HepG2 (cell line): Measurements from ENCODE around the gene MTIF2. TPM values are rescaled to one million over a fixed set of nuclear protein-coding genes. Genes with fewer than 3 reads are reported as not detected.
A peak's percentile ranks its signal among the peaks of the same experiment; 100 is the strongest.

Experiments
- ATF5 ChIP-seq: sonication (generic); formaldehyde crosslinking; IDR thresholded peaks from 2 replicates; pipeline ENCODE4 v1.4.0; 2020; ENCODE audit warnings: mild to moderate bottlenecking, low read depth, missing genetic modification reagents
- DNMT3B ChIP-seq: conservative IDR thresholded peaks from 2 replicates; pipeline ENCODE4 v1.6.1; 2016; ENCODE audit warnings: missing biosample characterization, control low read depth
- ETV6 ChIP-seq: sonication (generic); formaldehyde crosslinking; conservative IDR thresholded peaks from 2 replicates; pipeline ENCODE4 v1.4.0; 2020; ENCODE audit warnings: missing genetic modification reagents
- GLI4 ChIP-seq: sonication (generic); formaldehyde crosslinking; IDR thresholded peaks from 2 replicates; pipeline ENCODE4 v1.5.1; 2020; ENCODE audit warnings: missing genetic modification reagents, mild to moderate bottlenecking, moderate library complexity, borderline replicate concordance
- HDAC1 ChIP-seq: sonication (generic); formaldehyde crosslinking; IDR thresholded peaks from 2 replicates; pipeline ENCODE4 v1.5.1; 2020; ENCODE audit warnings: mild to moderate bottlenecking, missing genetic modification reagents
- KDM5A ChIP-seq: fragments of 200-600 bp; sonication (generic); IDR thresholded peaks from 2 replicates; pipeline ENCODE4 v1.7.0; 2018; ENCODE audit warnings: antibody characterized with exemption, mild to moderate bottlenecking, low read length, borderline replicate concordance
- MAZ ChIP-seq, 2 experiments: sonication (generic) in 1 of 2; formaldehyde crosslinking in 1 of 2; IDR thresholded peaks; 2 replicates each; pipeline versions ENCODE4 v1.5.0 to v1.6.1; 2012 to 2020; ENCODE audit warnings: low read depth in 2 of 2, mild to moderate bottlenecking in 2 of 2, borderline replicate concordance in 1 of 2, improper control_type of control experiment in 1 of 2, low read length in 1 of 2, missing genetic modification reagents in 1 of 2, moderate library complexity in 1 of 2
- MED13 ChIP-seq: sonication (generic); formaldehyde crosslinking; IDR thresholded peaks from 2 replicates; pipeline ENCODE4 v1.5.0; 2020; ENCODE audit warnings: missing genetic modification reagents
- NFATC3 ChIP-seq: sonication (generic); formaldehyde crosslinking; IDR thresholded peaks from 2 replicates; pipeline ENCODE4 v1.5.1; 2020; ENCODE audit warnings: mild to moderate bottlenecking, missing genetic modification reagents
- NFE2 ChIP-seq: sonication (generic); formaldehyde crosslinking; IDR thresholded peaks from 2 replicates; pipeline ENCODE4 v1.4.0; 2020; ENCODE audit warnings: missing genetic modification reagents
- SP2 ChIP-seq: sonication (generic); formaldehyde crosslinking; IDR thresholded peaks from 2 replicates; pipeline ENCODE4 v1.5.1; 2020; ENCODE audit warnings: mild to moderate bottlenecking, missing genetic modification reagents
- TCF12 ChIP-seq, 2 experiments: fragments of 450-650 bp in 1 of 2; sonication (generic) in 1 of 2; formaldehyde crosslinking in 1 of 2; IDR thresholded peaks; 2 replicates each; pipeline versions ENCODE4 v1.6.1 to v1.8.0; 2017 to 2022; ENCODE audit warnings: antibody characterized with exemption in 1 of 2, mild to moderate bottlenecking in 1 of 2, missing genetic modification reagents in 1 of 2, moderate library complexity in 1 of 2
- ZBTB25 ChIP-seq: IDR thresholded peaks from 2 replicates; pipeline ENCODE4 v1.6.1; 2018; ENCODE audit warnings: missing genetic modification reagents
- ZFP90 ChIP-seq: sonication (generic); formaldehyde crosslinking; IDR thresholded peaks from 2 replicates; pipeline ENCODE4 v1.8.0; 2022; ENCODE audit warnings: missing genetic modification reagents, mild to moderate bottlenecking, inconsistent platforms, borderline replicate concordance
- ZNF160 ChIP-seq: sonication (generic); formaldehyde crosslinking; IDR thresholded peaks from 2 replicates; pipeline ENCODE4 v1.8.0; 2022; ENCODE audit warnings: mild to moderate bottlenecking, inconsistent platforms, missing genetic modification reagents
- ZNF251 ChIP-seq: sonication (generic); formaldehyde crosslinking; IDR thresholded peaks from 2 replicates; pipeline ENCODE4 v1.9.0; 2021; ENCODE audit warnings: mild to moderate bottlenecking, missing genetic modification reagents
- ZNF383 ChIP-seq: sonication (generic); formaldehyde crosslinking; IDR thresholded peaks from 2 replicates; pipeline ENCODE4 v1.4.0; 2020; ENCODE audit warnings: missing genetic modification reagents, mild to moderate bottlenecking, borderline replicate concordance
- ZNF512 ChIP-seq: sonication (generic); formaldehyde crosslinking; IDR thresholded peaks from 2 replicates; pipeline ENCODE4 v1.4.0; 2020; ENCODE audit warnings: mild to moderate bottlenecking, missing genetic modification reagents
- ZNF547 ChIP-seq: sonication (generic); formaldehyde crosslinking; IDR thresholded peaks from 2 replicates; pipeline ENCODE4 v1.5.1; 2020; ENCODE audit warnings: mild to moderate bottlenecking, missing genetic modification reagents
- ZNF629 ChIP-seq: sonication (generic); formaldehyde crosslinking; conservative IDR thresholded peaks from 2 replicates; pipeline ENCODE4 v1.5.0; 2020; ENCODE audit warnings: missing genetic modification reagents
- ZNF678 ChIP-seq: sonication (generic); formaldehyde crosslinking; IDR thresholded peaks from 2 replicates; pipeline ENCODE4 v1.4.0; 2020; ENCODE audit warnings: mild to moderate bottlenecking, missing genetic modification reagents
- polyA plus RNA-seq, 8 experiments: library from polyadenylated mRNA; depleted of rRNA in 3 of 8; stranded (reverse) in 7 of 8; unstranded in 1 of 8; fragments of >200 nt; fragmentation: Illumina TruSeq in 4 of 8; extraction: Trizol in 4 of 8; gene quantifications; 2 replicates each; pipeline versions ENCODE4 v1.2.1 to v1.2.3, GENCODE V29; 2011 to 2016; ENCODE audit warnings: low read depth in 4 of 8, missing spikeins in 1 of 8, mixed read lengths in 1 of 8; ENCODE audit not compliant: insufficient read depth in 1 of 8
- total RNA-seq, 5 experiments: library from RNA; depleted of rRNA; stranded (reverse); fragments of >200 nt; fragmentation: Illumina TruSeq; extraction: Trizol; gene quantifications; 2 replicates each; pipeline ENCODE4 v1.2.3, GENCODE V29; 2016; ENCODE audit warnings: low read depth in 1 of 5
- TF ChIP-seq, protein P1 (sequence below): sonication (generic); formaldehyde crosslinking; IDR thresholded peaks from 2 replicates; pipeline ENCODE4 v1.4.0; 2020; ENCODE audit warnings: missing genetic modification reagents; ENCODE audit errors: not compliant biosample characterization
- TF ChIP-seq, protein P2 (sequence below): sonication (generic); formaldehyde crosslinking; IDR thresholded peaks from 2 replicates; pipeline ENCODE4 v1.5.1; 2020; ENCODE audit warnings: missing genetic modification reagents, mild to moderate bottlenecking, borderline replicate concordance

Gene MTIF2
- total and polyA plus RNA-seq, 2 of the 13 experiments (the other 11 are each of a cell fraction or from before 2014, with no cell fraction given), result 32.1 to 92.1 TPM

DNA sequence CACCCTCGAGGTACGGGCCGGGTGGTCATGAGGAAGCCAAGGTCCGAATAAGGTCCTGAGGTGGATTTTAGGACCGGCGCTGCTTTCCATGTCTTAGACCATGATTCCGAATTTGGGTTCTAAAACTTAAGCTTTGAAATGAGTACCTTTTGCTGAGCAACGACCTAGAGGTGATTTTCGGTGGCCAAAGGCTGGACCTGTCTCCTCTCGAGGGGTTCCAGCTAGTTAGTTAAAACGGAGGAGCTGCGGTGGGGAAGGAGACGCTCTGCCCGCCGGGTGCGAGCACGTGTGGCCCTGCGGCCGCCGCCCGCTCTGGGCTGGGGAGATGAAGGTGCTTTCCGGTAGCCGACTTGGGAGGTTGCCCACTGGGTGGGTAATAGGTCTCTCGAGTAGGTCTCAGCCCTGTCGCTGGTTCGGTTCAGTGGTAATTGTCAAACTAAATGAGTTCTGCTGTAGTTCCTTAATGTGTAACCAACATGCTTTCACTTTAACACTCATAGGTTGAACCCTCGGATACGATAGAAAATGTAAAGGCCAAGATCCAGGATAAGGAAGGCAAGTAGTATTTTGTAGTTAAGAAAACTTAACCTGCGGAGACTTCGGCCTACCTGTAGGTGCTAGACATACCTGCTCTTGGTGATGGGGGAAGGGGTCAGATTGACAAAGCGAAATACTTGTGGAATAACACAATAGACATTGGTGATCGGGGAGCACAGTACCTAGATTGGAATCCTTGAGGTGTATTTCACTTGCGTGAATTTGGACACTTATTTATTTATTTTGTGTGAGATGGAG lies 36.0 kb downstream of the MTIF2 start (continued):
- TF ChIP-seq ZBTB25 (0 out of 2 replicates have a peak, but pooled peaks have one; percentile 37), MAZ (IDR thresholded peaks at IDR 0.05; ENCODE audit: borderline replicate concordance, low read depth, low read length) (no peak), MAZ (CRISPR knock-in tag; IDR thresholded peaks at IDR 0.05; ENCODE audit: low read depth) (0 out of 2 replicates have a peak, but pooled peaks have one; percentile 3), DNMT3B (CRISPR knock-in tag) (no peak), GLI4 (CRISPR knock-in tag) (0 out of 2 replicates have a peak, but pooled peaks have one; percentile 76), ZNF629 (no peak), NFATC3 (CRISPR knock-in tag) (no peak), KDM5A (peak; percentile 64; the same call in 1 of the 2 replicates), ZFP90 (CRISPR knock-in tag) (0 out of 2 replicates have a peak, but pooled peaks have one; percentile 9), ZNF512 (CRISPR knock-in tag) (no peak), ETV6 (no peak), ATF5 (CRISPR knock-in tag) (peak; percentile 97; the same call in 1 of the 2 replicates), ZNF547 (CRISPR knock-in tag) (0 out of 2 replicates have a peak, but pooled peaks have one; percentile 5), MED13 (peak; percentile 23; the same call in 1 of the 2 replicates), HDAC1 (CRISPR knock-in tag) (peak; percentile 54; the same call in 1 of the 2 replicates), ZNF251 (CRISPR knock-in tag) (peak; percentile 77; the same call in 1 of the 2 replicates), TCF12 (IDR thresholded peaks at IDR 0.05) (no peak), TCF12 (CRISPR knock-in tag; IDR thresholded peaks at IDR 0.05) (no peak), NFE2 (CRISPR knock-in tag) (no peak), ZNF383 (CRISPR knock-in tag) (peak; percentile 97; the same call in 1 of the 2 replicates), ZNF160 (peak; percentile 16; the same call in 1 of the 2 replicates), SP2 (CRISPR knock-in tag) (no peak), ZNF678 (CRISPR knock-in tag) (peak; percentile 85; the same call in 1 of the 2 replicates)
- TF ChIP-seq, protein P1, sequence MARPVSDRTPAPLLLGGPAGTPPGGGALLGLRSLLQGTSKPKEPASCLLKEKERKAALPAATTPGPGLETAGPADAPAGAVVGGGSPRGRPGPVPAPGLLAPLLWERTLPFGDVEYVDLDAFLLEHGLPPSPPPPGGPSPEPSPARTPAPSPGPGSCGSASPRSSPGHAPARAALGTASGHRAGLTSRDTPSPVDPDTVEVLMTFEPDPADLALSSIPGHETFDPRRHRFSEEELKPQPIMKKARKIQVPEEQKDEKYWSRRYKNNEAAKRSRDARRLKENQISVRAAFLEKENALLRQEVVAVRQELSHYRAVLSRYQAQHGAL (CRISPR knock-in tag), result peak; percentile 81
- TF ChIP-seq, protein P2, sequence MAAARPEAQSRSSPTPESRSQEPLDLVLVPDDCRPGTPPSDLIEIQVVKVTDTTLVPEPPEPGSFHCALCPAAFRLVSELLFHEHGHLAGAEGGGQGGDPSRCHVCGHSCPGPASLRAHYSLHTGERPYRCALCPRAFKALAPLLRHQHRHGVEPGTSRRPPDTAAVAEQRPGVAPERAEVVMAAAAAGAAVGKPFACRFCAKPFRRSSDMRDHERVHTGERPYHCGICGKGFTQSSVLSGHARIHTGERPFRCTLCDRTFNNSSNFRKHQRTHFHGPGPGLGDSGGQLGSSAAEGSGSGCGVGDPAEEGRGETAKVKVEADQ, result no peak; the same call in 1 of the 2 replicates
